HG03558 (cell line): ENCODE measurements around the gene CASP4.

ENCODE experiments used
- ATAC-seq: cut with Tn5 transposase; IDR thresholded peaks from one replicate; pipeline ENCODE4 v1.9.1; 2021; ENCODE audit warnings: moderate number of reproducible peaks; ENCODE audit not compliant: unreplicated experiment; ENCODE audit errors: extremely low read depth

The CASP4 gene

GRCh38 chr11:104897891-104898684 is 70.3 kb downstream of the CASP4 start, which contains the start of gene CASP12:
Gene CASP12 (minus strand): TSS chr11:104898460.
- ATAC-seq: no peak

- ATAC-seq: no peak
Measured at GRCh38 chr11:104895634-104896033, 72.7 kb downstream of the CASP4 start.

- ATAC-seq: no peak
Measured at GRCh38 chr11:104893876-104894275, 74.5 kb downstream of the CASP4 start.
